Right lobe of liver (tissue), 4 donors: ENCODE data around the gene CCNE1.

Source experiments
- POLR2A ChIP-seq: fragments of 450-650 bp; IDR thresholded peaks from one replicate; pipeline ENCODE4 v1.6.1; 2017; ENCODE audit warnings: antibody characterized with exemption, mild to moderate bottlenecking
- TF ChIP-seq, protein P1 (sequence below), 4 donors: fragments of 200-600 bp in 3 of 4; fragments of 450-650 bp in 1 of 4; IDR thresholded peaks; one replicate each; pipeline versions ENCODE4 v1.5.1 to v1.8.0; 2016 to 2022; ENCODE audit warnings: antibody characterized with exemption in 4 of 4, mild to moderate bottlenecking in 2 of 4
- donor health status: DM: no; HTN: no; CAD: no.
- donor health status: DM: no; HTN: no; CAD: no.
- donor health status: DM: no; HTN: yes; CAD: no.

- TF ChIP-seq, protein P1, sequence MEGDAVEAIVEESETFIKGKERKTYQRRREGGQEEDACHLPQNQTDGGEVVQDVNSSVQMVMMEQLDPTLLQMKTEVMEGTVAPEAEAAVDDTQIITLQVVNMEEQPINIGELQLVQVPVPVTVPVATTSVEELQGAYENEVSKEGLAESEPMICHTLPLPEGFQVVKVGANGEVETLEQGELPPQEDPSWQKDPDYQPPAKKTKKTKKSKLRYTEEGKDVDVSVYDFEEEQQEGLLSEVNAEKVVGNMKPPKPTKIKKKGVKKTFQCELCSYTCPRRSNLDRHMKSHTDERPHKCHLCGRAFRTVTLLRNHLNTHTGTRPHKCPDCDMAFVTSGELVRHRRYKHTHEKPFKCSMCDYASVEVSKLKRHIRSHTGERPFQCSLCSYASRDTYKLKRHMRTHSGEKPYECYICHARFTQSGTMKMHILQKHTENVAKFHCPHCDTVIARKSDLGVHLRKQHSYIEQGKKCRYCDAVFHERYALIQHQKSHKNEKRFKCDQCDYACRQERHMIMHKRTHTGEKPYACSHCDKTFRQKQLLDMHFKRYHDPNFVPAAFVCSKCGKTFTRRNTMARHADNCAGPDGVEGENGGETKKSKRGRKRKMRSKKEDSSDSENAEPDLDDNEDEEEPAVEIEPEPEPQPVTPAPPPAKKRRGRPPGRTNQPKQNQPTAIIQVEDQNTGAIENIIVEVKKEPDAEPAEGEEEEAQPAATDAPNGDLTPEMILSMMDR (IDR thresholded peaks at IDR 0.05) = no peak
- TF ChIP-seq POLR2A = no peak
These were observed 48.7 kb downstream of the CCNE1 start for GRCh38 chr19:29860492-29860891.
